A549 (cell line): ENCODE results near the gene SASH1.

Experiments used
- CTCF ChIP-seq: fragments of >200 bp; sonication (Bioruptor Twin); formaldehyde crosslinking; IDR thresholded peaks from 3 replicates; pipeline ENCODE4 v1.5.1; 2016
- JUN ChIP-seq, 2 experiments: fragments of >200 bp; sonication (Bioruptor Twin); formaldehyde crosslinking; IDR thresholded peaks; 2 replicates in 1 of 2; 3 replicates in 1 of 2; pipeline ENCODE4 v1.6.1; 2016 to 2017
- POLR2A ChIP-seq: IDR thresholded peaks from 2 replicates; pipeline ENCODE4 v1.6.1; 2012; ENCODE audit warnings: mild to moderate bottlenecking, low read length
- POLR2AphosphoS2 ChIP-seq: conservative IDR thresholded peaks from 2 replicates; pipeline ENCODE4 v1.6.1; 2012; ENCODE audit warnings: low read length, improper control_type of control experiment, inconsistent platforms
- RARB ChIP-seq: fragments of 250-450 bp; sonication (Bioruptor Pico); IDR thresholded peaks from 2 replicates; pipeline ENCODE4 v1.8.0; 2021; ENCODE audit warnings: mild to moderate bottlenecking, moderate library complexity
- REST ChIP-seq: fragments of 200-600 bp; sonication (generic); IDR thresholded peaks from 2 replicates; pipeline ENCODE4 v1.6.1; 2016; ENCODE audit warnings: antibody characterized with exemption, mild to moderate bottlenecking, moderate library complexity
- SREBF2 ChIP-seq: fragments of 450-650 bp; IDR thresholded peaks from 2 replicates; pipeline ENCODE4 v1.6.1; 2014; ENCODE audit warnings: mild to moderate bottlenecking, moderate library complexity

GRCh38 chr6:148370176-148370575 is 27.5 kb downstream of the SASH1 start:
- no peak for TF ChIP-seq JUN (IDR thresholded peaks at IDR 0.05)
- no peak for TF ChIP-seq CTCF
- TF ChIP-seq POLR2A = no peak
- no peak for TF ChIP-seq POLR2AphosphoS2
- TF ChIP-seq RARB (CRISPR knock-in tag) = no peak
- no peak for TF ChIP-seq SREBF2
- TF ChIP-seq REST = no peak
